Activated naive CD8-positive, alpha-beta T cell treated with anti-CD3 and anti-CD28 coated beads, Interleukin-2, amount 10 ng/mL, durations not matched to agents 7 days and 5 days (primary cell): Measurements from ENCODE around the gene CHPF. TPM values are rescaled to one million over a fixed set of nuclear protein-coding genes. Genes with fewer than 3 reads are reported as not detected.

Experiments used
- ATAC-seq: fragments of 150-1000 bp; cut with Tn5 transposase; one replicate; pipeline ENCODE4 v1.10.0; 2021; ENCODE audit warnings: low read depth, moderate library complexity
- POLR2A ChIA-PET: fragments of 350-600 bp; sonication (Branson Sonifier 250); formaldehyde crosslinking; loops from one replicate; lab custom pipeline; 2021; ENCODE audit warnings: antibody characterized with exemption; lab: Charles Lee
- DNase-seq: peaks from one replicate; pipeline ENCODE4 v3.0.0; 2021
- H3K27ac Mint-ChIP-seq: one replicate; pipeline ENCODE4 v1.8.0; 2022; ENCODE audit warnings: mild to moderate bottlenecking, mixed read lengths
- H3K27me3 Mint-ChIP-seq: one replicate; pipeline ENCODE4 v1.8.0; 2022; ENCODE audit warnings: mild to moderate bottlenecking, moderate library complexity, mixed read lengths
- H3K36me3 Mint-ChIP-seq: one replicate; pipeline ENCODE4 v1.8.0; 2021; ENCODE audit warnings: mild to moderate bottlenecking, mixed read lengths
- H3K4me1 Mint-ChIP-seq: one replicate; pipeline ENCODE4 v1.8.0; 2021; ENCODE audit warnings: mixed read lengths
- H3K4me3 Mint-ChIP-seq: one replicate; pipeline ENCODE4 v1.8.0; 2022; ENCODE audit warnings: mild to moderate bottlenecking, moderate library complexity, mixed read lengths
- H3K9me3 Mint-ChIP-seq: one replicate; pipeline ENCODE4 v1.8.0; 2021; ENCODE audit warnings: mixed read lengths
- total RNA-seq, 2 experiments: library from RNA; stranded (reverse); gene quantifications; one replicate each; pipeline ENCODE4 v1.2.3, GENCODE V29; 2021

CHPF gene
- total RNA-seq, 2 experiments from 2014 or later, result 7.7 to 8.1 TPM

GRCh38 chr2:219507581-219508443, 35.8 kb downstream of the CHPF start:
- DNase-seq (no peak), ATAC-seq (no peak)
- Mint-ChIP-seq H3K27ac (no peak overlapping the region), H3K9me3 (no peaks in the 10 kb centered on the region), H3K4me1 (peaks cover 7% of the 10 kb centered on the region), H3K4me3 (no peak overlapping the region), H3K36me3 (peaks cover 6% of the 10 kb centered on the region), H3K27me3 (peaks cover 33% of the 10 kb centered on the region)
- POLR2A ChIA-PET, result interaction anchor here (1.2 to 1.6 kb wide), 2 partner anchors 9 to 120 kb away, joined by 3 to 10 read pairs; partner anchors contain the start of genes DNPEP and GMPPA

GRCh38 chr2:219506802-219507526, 36.6 kb downstream of the CHPF start:
- Mint-ChIP-seq H3K4me3 (no peak overlapping the region), H3K4me1 (peaks cover 7% of the 10 kb centered on the region), H3K27me3 (peaks cover 28% of the 10 kb centered on the region), H3K9me3 (no peaks in the 10 kb centered on the region), H3K27ac (no peak overlapping the region), H3K36me3 (peaks cover 6% of the 10 kb centered on the region)
- POLR2A ChIA-PET, result interaction anchor here (1.1 to 1.6 kb wide), 2 partner anchors 8 to 14 kb away, joined by 3 to 10 read pairs; partner anchors contain the start of gene GMPPA
- ATAC-seq, result no peak
- no peak for DNase-seq

- H3K4me3 Mint-ChIP-seq, result no peak overlapping the region
- no peak overlapping the region for H3K27ac Mint-ChIP-seq
- no peaks in the 10 kb centered on the region for H3K9me3 Mint-ChIP-seq
- H3K36me3 Mint-ChIP-seq, result peaks cover 6% of the 10 kb centered on the region
- no peak for DNase-seq
- POLR2A ChIA-PET, result interaction anchor here (1.1 kb wide), 1 partner anchor 14 kb away, joined by 3 read pairs; no protein-coding TSS in a partner anchor
- no peak for ATAC-seq
- H3K4me1 Mint-ChIP-seq, result peaks cover 7% of the 10 kb centered on the region
- peaks cover 22% of the 10 kb centered on the region for H3K27me3 Mint-ChIP-seq
These were observed 37.3 kb downstream of the CHPF start for GRCh38 chr2:219506153-219506801.

- H3K4me1 Mint-ChIP-seq, result peaks cover 7% of the 10 kb centered on the region
- POLR2A ChIA-PET, result no interaction called here
- no peak for ATAC-seq
These were observed 38.0 kb downstream of the CHPF start for GRCh38 chr2:219505585-219505984.

GRCh38 chr2:219502618-219503017, 41.0 kb downstream of the CHPF start:
- H3K27ac Mint-ChIP-seq, result no peak overlapping the region
- peaks cover 5% of the 10 kb centered on the region for H3K27me3 Mint-ChIP-seq
- peaks cover 16% of the 10 kb centered on the region for H3K4me1 Mint-ChIP-seq
- POLR2A ChIA-PET, result no interaction called here
- H3K36me3 Mint-ChIP-seq, result peaks cover 4% of the 10 kb centered on the region
- no peak for ATAC-seq
- no peak for DNase-seq
- H3K9me3 Mint-ChIP-seq, result no peaks in the 10 kb centered on the region
- H3K4me3 Mint-ChIP-seq, result no peak overlapping the region

More at GRCh38 chr2:219505585-219505984, 38.0 kb downstream of the CHPF start:
- no peak for DNase-seq
- no peak overlapping the region for H3K27ac Mint-ChIP-seq
- H3K27me3 Mint-ChIP-seq, result peaks cover 15% of the 10 kb centered on the region
- no peaks in the 10 kb centered on the region for H3K9me3 Mint-ChIP-seq
- no peak overlapping the region for H3K4me3 Mint-ChIP-seq
- peaks cover 6% of the 10 kb centered on the region for H3K36me3 Mint-ChIP-seq

- DNase-seq (no peak), ATAC-seq (no peak)
- Mint-ChIP-seq H3K4me1 (peaks cover 18% of the 10 kb centered on the region), H3K27ac (no peak overlapping the region), H3K9me3 (no peaks in the 10 kb centered on the region), H3K27me3 (peaks cover 11% of the 10 kb centered on the region), H3K36me3 (peaks cover 4% of the 10 kb centered on the region), H3K4me3 (no peak overlapping the region)
- POLR2A ChIA-PET, result no interaction called here
These were observed 41.8 kb downstream of the CHPF start for GRCh38 chr2:219501849-219502248.

- ATAC-seq (no peak), DNase-seq (no peak)
- peak overlapping the region; percentile 93 for H3K4me3 Mint-ChIP-seq
- H3K4me1 Mint-ChIP-seq, result peaks cover 22% of the 10 kb centered on the region
- H3K36me3 Mint-ChIP-seq, result peaks cover 4% of the 10 kb centered on the region
- peaks cover 28% of the 10 kb centered on the region for H3K27me3 Mint-ChIP-seq
- no peak overlapping the region for H3K27ac Mint-ChIP-seq
- POLR2A ChIA-PET, result interaction anchor here (0.9 to 2.4 kb wide), 3 partner anchors 7 to 112 kb away, joined by 3 to 13 read pairs (median 10); partner anchors contain the start of gene DNPEP
- H3K9me3 Mint-ChIP-seq, result no peaks in the 10 kb centered on the region
These were observed 43.5 kb downstream of the CHPF start for GRCh38 chr2:219500135-219500534.

GRCh38 chr2:219499555-219499954, 44.1 kb downstream of the CHPF start:
- peaks cover 34% of the 10 kb centered on the region for H3K27me3 Mint-ChIP-seq
- DNase-seq (no peak), ATAC-seq (no peak)
- H3K36me3 Mint-ChIP-seq, result peaks cover 2% of the 10 kb centered on the region
- no peaks in the 10 kb centered on the region for H3K9me3 Mint-ChIP-seq
- peaks cover 22% of the 10 kb centered on the region for H3K4me1 Mint-ChIP-seq
- peak overlapping the region; percentile 93 for H3K4me3 Mint-ChIP-seq
- peak overlapping the region; percentile 49 for H3K27ac Mint-ChIP-seq
- POLR2A ChIA-PET, result interaction anchor here (0.9 to 2.4 kb wide), 4 partner anchors 8 to 250 kb away, joined by 3 to 13 read pairs (median 6); partner anchors contain the start of gene DNPEP

- Mint-ChIP-seq H3K27me3 (peaks cover 40% of the 10 kb centered on the region), H3K36me3 (no peaks in the 10 kb centered on the region), H3K4me1 (peaks cover 22% of the 10 kb centered on the region), H3K9me3 (no peaks in the 10 kb centered on the region), H3K4me3 (peak overlapping the region; percentile 93), H3K27ac (peak overlapping the region; percentile 73)
- DNase-seq, result no peak
- POLR2A ChIA-PET, result interaction anchor here (0.6 to 2.4 kb wide), 13 partner anchors 9 to 1556 kb away, joined by 3 to 13 read pairs (median 3); partner anchors contain the start of genes DNPEP, STK11IP and TMEM198
- no peak for ATAC-seq
These were observed 44.6 kb downstream of the CHPF start for GRCh38 chr2:219499058-219499307.

- peak within 1 kb of the TSS; percentile 73 for H3K27ac Mint-ChIP-seq
- no peaks in the 10 kb centered on the region for H3K36me3 Mint-ChIP-seq
- H3K27me3 Mint-ChIP-seq, result peaks cover 43% of the 10 kb centered on the region
- ATAC-seq (peak; percentile 92), DNase-seq (peak; percentile 92)
- peak within 1 kb of the TSS; percentile 93 for H3K4me3 Mint-ChIP-seq
- POLR2A ChIA-PET, result interaction anchor here (0.6 to 2.4 kb wide), 13 partner anchors 9 to 1555 kb away, joined by 3 to 13 read pairs (median 3); partner anchors contain the start of genes DNPEP, STK11IP and TMEM198
- H3K9me3 Mint-ChIP-seq, result no peaks in the 10 kb centered on the region
- peaks cover 22% of the 10 kb centered on the region for H3K4me1 Mint-ChIP-seq
These were observed 45.1 kb downstream of the CHPF start, which contains the start of gene GMPPA for GRCh38 chr2:219498280-219499057. Gene GMPPA (plus strand): TSS chr2:219498891. CDS start chr2:219499976, 1,085 bp downstream.

- POLR2A ChIA-PET, result interaction anchor here (1.2 to 2.4 kb wide), 5 partner anchors 10 to 110 kb away, joined by 3 to 13 read pairs (median 7); partner anchors contain the start of genes DNPEP and STK11IP
- H3K9me3 Mint-ChIP-seq, result no peaks in the 10 kb centered on the region
- peaks cover 20% of the 10 kb centered on the region for H3K4me1 Mint-ChIP-seq
- peak overlapping the region; percentile 93 for H3K4me3 Mint-ChIP-seq
- no peak overlapping the region for H3K27ac Mint-ChIP-seq
- peak; percentile 63 for DNase-seq
- peaks cover 49% of the 10 kb centered on the region for H3K27me3 Mint-ChIP-seq
- no peaks in the 10 kb centered on the region for H3K36me3 Mint-ChIP-seq
- no peak for ATAC-seq
These were observed 45.9 kb downstream of the CHPF start for GRCh38 chr2:219497495-219498279.
